ENCODE measurements around the gene CORIN. TPM values are rescaled to one million over a fixed set of nuclear protein-coding genes. Genes with fewer than 3 reads are reported as not detected.
A peak's percentile ranks its signal among the peaks of the same experiment; 100 is the strongest.

The CORIN gene
- total and polyA plus RNA-seq, 4 donors = 0.13 to 1.5 (median 0.68) TPM

DNA sequence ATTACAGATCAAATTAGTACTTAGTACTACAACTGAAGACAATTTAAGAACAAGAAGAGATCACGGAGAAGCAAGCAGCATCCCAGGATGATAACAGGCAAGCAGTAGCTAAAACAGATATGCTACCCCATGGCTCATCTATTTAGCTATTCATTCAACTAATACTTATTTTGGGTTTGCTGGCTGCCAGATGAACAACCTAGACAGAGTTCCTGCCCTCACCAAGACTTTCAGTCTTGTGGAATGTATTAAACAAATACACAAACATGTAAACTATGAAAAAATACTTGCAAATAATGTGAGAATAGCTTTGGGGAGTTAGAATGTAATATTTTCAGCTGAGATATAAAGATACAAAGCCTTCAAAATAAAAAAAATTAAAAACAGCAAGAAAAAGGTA lies 2.4 kb upstream of the CORIN start:
- no peaks in the 10 kb centered on the region for H3K9me3 ChIP-seq (ENCODE audit: control insufficient read depth, low read length)
- ATAC-seq (ENCODE audit: low FRiP score) (no peak), DNase-seq (no peak)
- H3K27ac ChIP-seq (ENCODE audit: low read depth in 1 of 2, low read length in 2 of 2) = no peak overlapping the region
- 94 to 96% methylated on average over 1 of the region's 1 CpG for WGBS, 2 donors
- H3K4me3 ChIP-seq (ENCODE audit: low read length in 2 of 2) = no peak overlapping the region
- intact Hi-C loops (cut with DNase I) = no loop called here
- H3K36me3 ChIP-seq (ENCODE audit: control insufficient read depth in 1 of 2, insufficient read depth in 2 of 2, low read length in 1 of 2) = no peaks in the 10 kb centered on the region
- H3K27me3 ChIP-seq (ENCODE audit: control insufficient read depth in 1 of 2, insufficient read depth in 2 of 2, low read length in 1 of 2) = no peaks in the 10 kb centered on the region
- H3K4me1 ChIP-seq (ENCODE audit: control insufficient read depth in 1 of 2, insufficient read depth in 2 of 2, low read length in 2 of 2) = peaks cover 0 to 3% of the 10 kb centered on the region in 2 donors

DNA sequence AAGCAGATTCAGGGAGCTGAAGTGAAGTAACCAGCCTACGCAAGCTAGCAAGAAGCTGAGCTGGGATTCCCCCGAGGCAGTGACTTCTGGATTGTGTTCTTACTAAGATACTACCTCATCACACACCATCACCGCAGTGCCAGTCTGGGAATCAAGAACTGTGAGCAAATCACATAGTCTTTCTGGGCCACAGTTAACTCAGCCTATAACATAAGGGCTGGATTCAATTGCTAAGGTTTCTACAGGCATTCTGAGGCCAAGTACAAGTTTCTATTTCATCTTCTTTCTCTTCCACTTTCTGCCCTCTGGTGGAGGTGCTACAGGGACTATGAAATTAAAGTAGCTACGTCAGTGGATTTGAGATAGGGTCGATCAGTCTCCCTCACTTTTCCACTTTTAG lies 1.4 kb upstream of the CORIN start:
- no peak for ATAC-seq (ENCODE audit: low FRiP score)
- Histone ChIP-seq H3K4me1 (ENCODE audit: control insufficient read depth in 1 of 2, insufficient read depth in 2 of 2, low read length in 2 of 2) (peaks cover 0 to 3% of the 10 kb centered on the region in 2 donors), H3K27ac (ENCODE audit: low read depth in 1 of 2, low read length in 2 of 2) (no peak overlapping the region), H3K9me3 (ENCODE audit: control insufficient read depth, low read length) (no peaks in the 10 kb centered on the region), H3K27me3 (ENCODE audit: control insufficient read depth in 1 of 2, insufficient read depth in 2 of 2, low read length in 1 of 2) (no peaks in the 10 kb centered on the region), H3K4me3 (ENCODE audit: low read length in 2 of 2) (no peak overlapping the region), H3K36me3 (ENCODE audit: control insufficient read depth in 1 of 2, insufficient read depth in 2 of 2, low read length in 1 of 2) (no peaks in the 10 kb centered on the region)
- DNase-seq = peak in 1 of 2 donors; percentile 48
- WGBS, 2 donors = 49 to 55% methylated on average over 5 of the region's 5 CpGs
- intact Hi-C loops (cut with DNase I) = loop anchor here (5.0 to 10.0 kb wide), 2 partner anchors 132 to 164 kb away; no protein-coding TSS in a partner anchor

DNA sequence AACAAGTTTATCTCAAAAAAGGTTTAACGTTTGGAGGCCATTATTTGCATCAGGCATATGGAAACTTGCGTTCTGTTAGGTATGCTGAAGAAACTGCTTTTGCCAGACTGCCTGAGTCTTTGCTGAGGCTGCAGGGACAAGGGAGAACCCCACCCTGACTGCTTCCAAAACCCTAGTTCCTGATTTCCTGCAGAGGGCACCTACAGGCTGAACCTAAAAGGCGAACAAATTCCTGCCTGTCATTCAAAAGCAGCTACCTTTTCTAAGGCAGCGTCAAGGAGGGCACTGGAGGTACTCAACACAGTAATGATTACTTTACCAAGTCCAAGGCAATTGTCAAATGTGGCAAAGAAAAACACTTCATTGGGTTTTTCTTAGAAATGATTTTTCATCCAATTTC lies 578 bp upstream of the CORIN start:
- ATAC-seq (ENCODE audit: low FRiP score) (no peak), DNase-seq (no peak)
- H3K27ac ChIP-seq (ENCODE audit: low read depth in 1 of 2, low read length in 2 of 2) = no peak overlapping the region
- no peaks in the 10 kb centered on the region for H3K9me3 ChIP-seq (ENCODE audit: control insufficient read depth, low read length)
- intact Hi-C loops (cut with DNase I) = loop anchor here (5.0 to 10.0 kb wide), 2 partner anchors 131 to 164 kb away; no protein-coding TSS in a partner anchor
- WGBS, 2 donors = 58 to 60% methylated on average over 4 of the region's 4 CpGs
- peaks cover 0 to 3% of the 10 kb centered on the region in 2 donors for H3K4me1 ChIP-seq (ENCODE audit: control insufficient read depth in 1 of 2, insufficient read depth in 2 of 2, low read length in 2 of 2)
- no peaks in the 10 kb centered on the region for H3K27me3 ChIP-seq (ENCODE audit: control insufficient read depth in 1 of 2, insufficient read depth in 2 of 2, low read length in 1 of 2)
- H3K4me3 ChIP-seq (ENCODE audit: low read length in 2 of 2) = no peak overlapping the region
- H3K36me3 ChIP-seq (ENCODE audit: control insufficient read depth in 1 of 2, insufficient read depth in 2 of 2, low read length in 1 of 2) = no peaks in the 10 kb centered on the region

DNA sequence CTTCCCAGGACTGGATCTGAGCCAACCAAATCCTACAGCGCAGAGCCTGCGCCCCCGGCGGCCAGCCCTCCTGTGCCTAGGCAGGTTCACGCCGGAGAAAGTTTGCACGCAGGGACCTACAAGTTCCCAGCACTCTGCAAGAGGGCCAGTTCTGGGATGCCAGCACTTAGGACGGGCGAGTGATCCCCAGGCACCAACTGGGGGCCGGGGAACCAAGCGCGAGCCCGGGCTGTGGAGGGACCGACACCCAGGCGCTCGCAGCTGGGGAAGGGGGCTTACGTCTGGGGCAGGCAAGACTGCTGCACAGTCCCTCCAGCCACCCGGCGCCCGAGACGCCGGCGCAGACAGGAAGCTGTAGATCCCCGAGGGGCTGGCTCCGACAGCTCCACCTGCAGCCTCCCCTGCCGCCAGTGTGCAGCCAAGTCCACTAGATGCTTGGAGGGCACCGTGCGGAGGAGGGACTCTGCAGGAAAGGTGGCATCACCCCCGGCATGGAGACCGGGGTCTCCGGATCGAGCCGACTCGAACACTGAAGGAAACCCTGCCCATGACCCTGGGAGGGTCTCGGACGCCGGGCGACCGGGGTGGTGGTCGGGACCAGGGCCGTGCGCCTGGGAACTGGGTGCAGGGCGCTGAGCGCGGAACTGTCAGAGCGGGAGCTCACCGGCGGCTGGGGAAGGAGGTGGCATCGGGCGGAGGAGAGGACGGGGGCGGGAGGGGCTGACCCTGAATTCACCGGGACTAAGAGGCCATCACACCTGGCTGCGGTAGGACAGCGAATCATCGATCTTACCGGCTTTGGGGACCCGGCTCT lies 566 bp downstream of the CORIN start:
- WGBS, 2 donors = 0 to 1% methylated on average over 40 to 58 of the region's 58 CpGs
- H3K27me3 ChIP-seq (ENCODE audit: control insufficient read depth in 1 of 2, insufficient read depth in 2 of 2, low read length in 1 of 2) = no peaks in the 10 kb centered on the region
- H3K27ac ChIP-seq (ENCODE audit: low read depth in 1 of 2, low read length in 2 of 2) = no peak overlapping the region
- ATAC-seq (ENCODE audit: low FRiP score) (peak; percentile 72), DNase-seq (peak; percentile 56 to 78)
- peaks cover 0 to 3% of the 10 kb centered on the region in 2 donors for H3K4me1 ChIP-seq (ENCODE audit: control insufficient read depth in 1 of 2, insufficient read depth in 2 of 2, low read length in 2 of 2)
- H3K4me3 ChIP-seq (ENCODE audit: low read length in 2 of 2) = peak overlapping the region in 1 of 2 donors; percentile 27
- no peaks in the 10 kb centered on the region for H3K9me3 ChIP-seq (ENCODE audit: control insufficient read depth, low read length)
- H3K36me3 ChIP-seq (ENCODE audit: control insufficient read depth in 1 of 2, insufficient read depth in 2 of 2, low read length in 1 of 2) = no peaks in the 10 kb centered on the region
- intact Hi-C loops (cut with DNase I) = loop anchor here (5.0 to 10.0 kb wide), 2 partner anchors 130 to 162 kb away; no protein-coding TSS in a partner anchor

DNA sequence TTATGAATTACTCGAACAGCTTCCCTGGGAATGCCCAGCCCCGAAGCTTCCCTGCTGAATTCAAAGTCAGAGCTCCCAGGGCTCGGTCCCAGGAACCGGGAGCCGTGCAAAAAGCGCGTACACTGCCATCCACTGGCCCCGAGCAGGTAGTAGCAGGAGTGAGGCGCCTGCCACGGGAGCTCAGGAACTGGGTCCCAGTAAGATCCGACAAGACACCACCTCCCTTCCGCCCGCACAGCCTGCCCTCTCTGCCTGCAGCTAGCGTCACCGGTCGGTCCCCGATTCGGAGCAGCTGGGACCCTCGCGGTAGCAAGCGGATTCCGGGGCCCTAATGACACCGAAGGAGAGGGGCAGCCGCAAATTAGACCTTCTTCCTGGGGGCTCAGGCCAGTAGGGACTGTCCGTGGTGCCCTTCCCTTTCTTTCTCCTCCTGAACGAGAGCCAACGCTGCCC lies 1.2 kb downstream of the CORIN start:
- Histone ChIP-seq H3K9me3 (ENCODE audit: control insufficient read depth, low read length) (no peaks in the 10 kb centered on the region), H3K27me3 (ENCODE audit: control insufficient read depth in 1 of 2, insufficient read depth in 2 of 2, low read length in 1 of 2) (no peaks in the 10 kb centered on the region), H3K4me1 (ENCODE audit: control insufficient read depth in 1 of 2, insufficient read depth in 2 of 2, low read length in 2 of 2) (peaks cover 0 to 3% of the 10 kb centered on the region in 2 donors), H3K4me3 (ENCODE audit: low read length in 2 of 2) (peak overlapping the region; percentile 27 to 42), H3K27ac (ENCODE audit: low read depth in 1 of 2, low read length in 2 of 2) (no peak overlapping the region), H3K36me3 (ENCODE audit: control insufficient read depth in 1 of 2, insufficient read depth in 2 of 2, low read length in 1 of 2) (no peaks in the 10 kb centered on the region)
- 0 to 1% methylated on average over 27 of the region's 27 CpGs for WGBS, 2 donors
- ATAC-seq (ENCODE audit: low FRiP score) = peak; percentile 89
- intact Hi-C loops (cut with DNase I) = loop anchor here (5.0 to 10.0 kb wide), 2 partner anchors 129 to 162 kb away; no protein-coding TSS in a partner anchor
- peak; percentile 79 to 86 for DNase-seq

DNA sequence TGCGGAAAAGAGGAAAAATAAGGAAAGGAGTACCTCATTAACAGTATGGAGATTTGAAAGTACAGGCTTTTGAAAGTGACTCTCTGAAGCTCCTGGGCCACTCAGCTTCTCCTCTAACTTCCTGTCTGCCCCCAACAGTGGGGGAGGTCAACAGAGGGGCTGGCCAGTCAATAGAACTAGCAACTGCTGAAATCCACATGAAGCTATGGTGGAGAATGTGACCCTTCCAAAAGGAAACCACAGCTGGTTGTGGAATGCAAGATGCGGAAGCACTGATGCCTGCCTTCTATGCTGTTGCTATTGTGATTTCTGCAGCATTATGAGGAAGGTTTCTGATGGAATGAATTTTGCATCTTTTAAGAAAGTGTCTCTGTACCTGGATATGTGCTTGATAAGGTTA lies 2.4 kb downstream of the CORIN start:
- DNase-seq (no peak), ATAC-seq (ENCODE audit: low FRiP score) (no peak)
- no peaks in the 10 kb centered on the region for H3K36me3 ChIP-seq (ENCODE audit: control insufficient read depth in 1 of 2, insufficient read depth in 2 of 2, low read length in 1 of 2)
- 71 to 74% methylated on average over 2 of the region's 2 CpGs for WGBS, 2 donors
- intact Hi-C loops (cut with DNase I) = loop anchor here (5.0 to 10.0 kb wide), 2 partner anchors 128 to 161 kb away; no protein-coding TSS in a partner anchor
- no peaks in the 10 kb centered on the region for H3K9me3 ChIP-seq (ENCODE audit: control insufficient read depth, low read length)
- H3K4me3 ChIP-seq (ENCODE audit: low read length in 2 of 2) = no peak overlapping the region
- H3K27me3 ChIP-seq (ENCODE audit: control insufficient read depth in 1 of 2, insufficient read depth in 2 of 2, low read length in 1 of 2) = no peaks in the 10 kb centered on the region
- peaks cover 0 to 3% of the 10 kb centered on the region in 2 donors for H3K4me1 ChIP-seq (ENCODE audit: control insufficient read depth in 1 of 2, insufficient read depth in 2 of 2, low read length in 2 of 2)
- H3K27ac ChIP-seq (ENCODE audit: low read depth in 1 of 2, low read length in 2 of 2) = no peak overlapping the region

DNA sequence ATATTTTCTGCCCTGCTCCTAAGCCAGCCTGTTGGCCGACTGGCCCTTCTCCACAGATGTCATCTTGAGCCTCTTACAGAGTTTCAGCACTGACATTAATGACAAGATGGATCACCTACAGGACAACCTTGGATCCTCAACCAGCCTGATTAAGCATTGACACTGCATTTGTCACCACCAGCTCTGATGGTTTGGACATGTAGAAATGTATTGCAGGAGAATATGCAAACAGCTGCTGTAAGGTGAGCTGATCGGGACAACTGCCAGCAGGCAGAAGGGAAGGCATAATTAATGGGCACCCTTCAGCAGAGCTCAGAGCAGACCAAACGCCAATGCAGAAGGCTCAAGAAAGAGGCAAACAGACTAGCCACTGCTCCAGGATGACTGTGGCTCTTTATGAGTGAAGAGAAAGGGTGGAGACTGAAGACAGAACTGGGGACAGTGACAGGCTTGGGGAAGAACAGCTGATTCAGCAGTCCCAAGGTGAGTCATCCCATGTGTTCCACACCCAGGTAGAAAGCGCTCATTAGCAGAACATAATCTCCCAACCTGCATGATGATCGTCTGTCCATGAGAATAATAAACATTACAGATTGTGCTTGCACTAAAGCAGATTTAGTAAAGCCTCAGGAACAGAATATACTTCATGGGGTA lies 6.7 kb downstream of the CORIN start:
- ATAC-seq (ENCODE audit: low FRiP score) (no peak), DNase-seq (no peak)
- H3K27me3 ChIP-seq (ENCODE audit: control insufficient read depth in 1 of 2, insufficient read depth in 2 of 2, low read length in 1 of 2) = no peaks in the 10 kb centered on the region
- no peaks in the 10 kb centered on the region for H3K9me3 ChIP-seq (ENCODE audit: control insufficient read depth, low read length)
- peaks cover 0 to 3% of the 10 kb centered on the region in 2 donors for H3K4me1 ChIP-seq (ENCODE audit: control insufficient read depth in 1 of 2, insufficient read depth in 2 of 2, low read length in 2 of 2)
- intact Hi-C loops (cut with DNase I) = loop anchor here in 1 of 2 donors (10.0 kb wide), 1 partner anchor 156 kb away; no protein-coding TSS in a partner anchor
- H3K4me3 ChIP-seq (ENCODE audit: low read length in 2 of 2) = no peak overlapping the region
- no peak overlapping the region for H3K27ac ChIP-seq (ENCODE audit: low read depth in 1 of 2, low read length in 2 of 2)
- no peaks in the 10 kb centered on the region for H3K36me3 ChIP-seq (ENCODE audit: control insufficient read depth in 1 of 2, insufficient read depth in 2 of 2, low read length in 1 of 2)
- WGBS, 2 donors = 59 to 69% methylated on average over 5 of the region's 5 CpGs

DNA sequence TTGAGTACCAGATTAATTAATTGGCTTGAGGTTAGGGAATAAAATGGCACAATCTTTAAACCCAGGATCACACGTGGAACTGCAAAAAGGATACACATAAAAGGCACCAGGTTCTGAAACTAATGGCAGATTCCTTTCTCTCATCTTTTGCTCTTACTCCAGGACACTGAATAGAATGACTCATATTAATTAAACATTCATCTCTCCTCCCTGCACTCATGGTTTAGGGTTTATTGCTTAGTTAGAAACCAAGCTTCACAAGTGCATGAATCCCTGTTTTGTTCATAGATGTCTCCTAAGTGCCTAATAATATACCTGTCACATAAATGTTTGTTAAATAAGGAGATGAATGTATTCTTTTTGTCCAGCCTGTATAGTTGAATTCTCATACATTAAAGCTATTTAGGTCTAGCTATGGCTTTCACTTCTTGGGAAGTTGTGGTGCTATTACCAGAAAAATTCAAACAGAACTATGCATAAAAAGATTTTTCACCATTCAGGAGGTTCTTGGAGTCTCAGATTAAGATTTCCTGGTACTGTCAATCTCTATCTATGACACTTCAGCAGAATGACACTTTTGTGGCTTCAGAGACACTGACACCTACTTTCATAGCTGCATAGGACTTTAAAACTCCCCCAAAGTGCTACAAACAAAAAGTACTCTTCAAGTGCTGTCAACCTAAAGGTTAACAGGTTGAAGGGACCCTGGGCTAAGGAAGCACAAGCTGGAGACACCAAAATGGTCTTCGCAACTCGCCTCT lies 7.4 kb downstream of the CORIN start:
- Histone ChIP-seq H3K9me3 (ENCODE audit: control insufficient read depth, low read length) (no peaks in the 10 kb centered on the region), H3K27me3 (ENCODE audit: control insufficient read depth in 1 of 2, insufficient read depth in 2 of 2, low read length in 1 of 2) (peaks cover 0 to 2% of the 10 kb centered on the region in 2 donors), H3K27ac (ENCODE audit: low read depth in 1 of 2, low read length in 2 of 2) (no peak overlapping the region), H3K4me3 (ENCODE audit: low read length in 2 of 2) (no peak overlapping the region), H3K36me3 (ENCODE audit: control insufficient read depth in 1 of 2, insufficient read depth in 2 of 2, low read length in 1 of 2) (no peaks in the 10 kb centered on the region), H3K4me1 (ENCODE audit: control insufficient read depth in 1 of 2, insufficient read depth in 2 of 2, low read length in 2 of 2) (no peaks in the 10 kb centered on the region)
- 76 to 79% methylated on average over 3 of the region's 3 CpGs for WGBS, 2 donors
- intact Hi-C loops (cut with DNase I) = loop anchor here in 1 of 2 donors (10.0 kb wide), 1 partner anchor 156 kb away; no protein-coding TSS in a partner anchor
- ATAC-seq (ENCODE audit: low FRiP score) = no peak
- no peak for DNase-seq
